Fibroblast of skin of right biceps (primary cell): Measurements from ENCODE around the gene SNX5.

Source experiments
- DNase-seq: peaks from one replicate; pipeline ENCODE4 v3.0.0-alpha.2; 2013

Gene SNX5

DNA sequence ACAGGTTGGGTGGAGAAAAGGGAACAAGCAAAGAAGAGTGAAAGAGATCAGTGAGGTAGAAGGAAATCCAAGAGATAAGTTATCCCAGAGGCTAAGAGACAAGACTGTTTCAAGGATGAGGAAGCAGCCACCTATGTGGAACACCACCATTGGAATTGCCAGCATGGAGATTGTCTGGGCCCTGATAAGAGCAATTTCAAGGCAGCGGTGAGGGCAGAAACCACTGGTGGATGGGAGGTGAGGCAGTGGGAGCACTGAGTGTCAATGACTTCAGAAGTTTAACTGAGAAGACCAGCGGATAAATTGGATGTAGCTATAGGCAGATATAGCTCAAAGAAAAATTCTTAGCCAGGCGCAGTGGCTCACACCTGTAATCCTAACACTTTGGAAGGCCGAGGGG lies 56.7 kb downstream of the SNX5 start:
- DNase-seq = no peak

DNA sequence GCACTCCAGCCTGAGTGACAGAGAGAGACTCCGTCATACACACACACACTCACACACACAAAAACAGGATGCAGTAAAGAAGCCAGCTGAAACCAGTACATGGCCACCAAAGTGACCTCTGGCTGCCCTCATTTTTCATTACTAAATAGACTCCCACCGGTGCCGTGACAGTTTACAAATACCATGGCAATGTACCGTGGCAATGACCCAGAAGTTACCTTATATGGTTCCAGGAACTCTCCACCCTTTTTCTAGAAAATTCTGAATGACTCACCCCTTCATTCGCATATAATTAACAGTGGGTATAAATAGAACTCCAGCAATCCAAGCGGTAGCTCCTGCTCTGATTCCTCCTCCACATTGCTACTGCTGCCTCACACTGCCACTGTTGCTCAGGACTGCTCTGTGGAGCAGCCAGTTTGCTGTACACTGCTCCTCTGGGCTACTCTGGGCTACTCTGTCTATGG lies 57.7 kb downstream of the SNX5 start:
- DNase-seq = peak; percentile 91

DNA sequence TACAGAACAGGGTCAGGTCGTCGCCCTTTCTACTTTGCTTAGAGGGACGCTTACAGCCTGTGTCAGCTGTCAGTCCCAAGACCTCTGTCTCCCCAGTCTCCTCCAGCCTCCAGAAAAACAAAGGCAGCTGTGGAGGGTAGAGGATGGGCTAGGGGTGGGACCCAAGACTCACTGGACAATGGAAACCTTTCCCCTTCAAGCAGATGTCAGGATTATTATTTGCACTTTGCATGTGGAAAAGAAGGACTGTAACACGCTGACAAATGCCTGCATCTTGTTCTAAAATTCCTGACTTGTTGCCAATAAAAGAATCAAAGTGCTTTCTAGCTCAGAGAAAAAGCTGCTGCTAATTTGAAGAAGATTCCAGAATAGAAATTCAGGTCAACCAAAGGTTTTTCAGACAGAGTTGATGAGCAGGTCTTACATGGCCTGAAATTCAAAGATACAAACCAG lies 58.7 kb downstream of the SNX5 start:
- peak; percentile 67 for DNase-seq

DNA sequence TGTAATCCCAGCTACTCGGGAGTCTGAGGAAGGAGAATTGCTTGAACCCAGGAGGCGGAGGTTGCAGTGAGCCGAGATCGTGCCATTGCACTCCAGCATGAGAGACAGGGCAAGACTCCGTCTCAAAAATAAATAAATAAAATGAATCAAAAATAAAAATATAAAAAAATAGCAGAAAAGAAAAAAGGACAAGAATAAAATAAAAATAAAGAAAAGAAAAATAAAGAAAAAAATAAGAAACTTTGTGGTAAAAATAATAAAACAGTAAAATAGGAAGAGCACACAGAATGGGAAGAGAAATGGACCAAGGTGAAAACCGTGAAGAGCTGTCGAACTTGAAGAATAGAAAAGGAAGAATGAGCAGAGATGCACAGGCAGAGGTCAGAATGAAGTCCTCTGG lies 63.0 kb downstream of the SNX5 start:
- no peak for DNase-seq

DNA sequence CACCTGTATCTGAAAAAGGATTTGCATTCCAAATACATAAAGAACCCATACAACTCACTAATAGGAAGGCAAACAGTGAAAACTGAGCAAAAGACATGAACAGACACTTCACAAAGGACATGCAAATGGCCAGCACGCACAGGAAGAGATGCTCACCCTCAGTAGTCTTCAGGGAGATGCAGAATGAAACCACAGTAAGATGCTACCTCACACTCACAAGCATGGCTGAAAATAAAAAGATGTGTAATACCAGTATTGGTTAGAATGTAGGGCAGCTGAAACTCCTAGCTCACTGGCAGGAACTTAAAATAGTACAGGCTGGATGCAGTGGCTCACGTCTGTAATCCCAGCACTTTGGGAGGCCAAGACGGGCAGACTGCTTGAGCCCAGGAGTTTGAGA lies 64.6 kb downstream of the SNX5 start:
- DNase-seq = no peak

DNA sequence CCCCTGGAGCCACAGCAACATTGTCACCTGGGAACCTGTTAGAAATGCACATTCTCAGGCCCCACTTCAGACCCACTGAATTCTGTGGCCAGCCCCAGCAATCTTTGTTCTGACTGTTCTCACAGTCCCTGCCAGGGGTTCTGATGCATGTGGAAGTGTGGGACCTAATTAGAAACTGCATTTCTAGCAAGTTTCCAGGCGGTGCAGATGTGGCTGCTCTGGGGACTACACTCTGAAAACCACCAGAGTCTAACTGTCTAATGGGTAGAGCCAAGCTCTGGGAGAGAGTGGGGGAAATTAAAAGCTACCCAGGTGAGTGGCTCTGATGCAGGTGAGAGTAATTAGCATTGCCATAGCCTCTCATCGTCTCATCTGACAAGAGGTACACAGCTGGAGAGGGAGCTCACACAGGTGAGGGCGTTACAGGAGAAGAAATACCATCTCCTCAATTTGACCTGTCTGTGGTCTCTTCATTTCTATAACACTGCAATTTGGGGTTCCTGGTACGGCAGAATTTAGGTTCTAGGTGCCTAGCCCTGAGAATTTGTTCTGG lies 66.0 kb downstream of the SNX5 start:
- no peak for DNase-seq

DNA sequence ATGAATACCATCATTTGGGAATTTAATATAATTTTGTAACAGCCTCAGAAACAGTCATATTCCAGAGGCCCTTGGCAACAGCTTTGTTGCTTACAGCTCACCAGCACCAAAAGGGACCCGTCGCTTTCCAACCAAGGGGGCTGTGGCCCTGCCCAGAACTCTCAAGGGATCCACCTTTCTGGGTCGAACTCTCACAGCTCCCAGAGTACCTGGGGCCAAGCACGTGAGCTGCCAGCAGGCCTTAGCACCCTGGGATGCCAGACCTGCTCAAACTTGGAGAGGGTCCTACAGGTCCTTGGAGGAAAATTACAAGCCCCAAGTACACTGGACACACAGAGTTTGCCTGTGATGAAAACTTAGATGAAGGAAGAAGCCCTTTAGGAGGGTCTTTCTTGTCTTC lies 66.6 kb downstream of the SNX5 start:
- no peak for DNase-seq

DNA sequence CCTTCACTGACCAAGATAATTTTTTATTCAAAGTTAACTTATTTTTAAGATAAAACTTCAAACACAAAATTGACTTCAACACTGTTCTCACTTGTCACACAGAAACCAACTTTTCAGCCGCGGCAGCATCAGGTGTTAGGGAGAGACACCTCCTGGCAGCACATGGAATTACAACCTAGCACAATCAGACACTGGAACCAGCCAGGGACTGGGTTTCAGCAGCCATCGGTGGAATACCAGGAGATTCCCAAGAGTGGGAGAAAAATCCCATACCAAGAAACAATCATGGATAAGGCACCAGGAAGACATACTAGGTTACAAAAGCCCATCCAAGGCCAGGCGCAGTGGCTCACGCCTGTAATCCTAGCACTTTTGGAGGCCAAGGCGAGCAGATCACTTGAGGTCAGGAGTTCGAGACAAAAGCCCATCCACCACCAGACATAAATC lies 70.0 kb downstream of the SNX5 start:
- peak; percentile 65 for DNase-seq

DNA sequence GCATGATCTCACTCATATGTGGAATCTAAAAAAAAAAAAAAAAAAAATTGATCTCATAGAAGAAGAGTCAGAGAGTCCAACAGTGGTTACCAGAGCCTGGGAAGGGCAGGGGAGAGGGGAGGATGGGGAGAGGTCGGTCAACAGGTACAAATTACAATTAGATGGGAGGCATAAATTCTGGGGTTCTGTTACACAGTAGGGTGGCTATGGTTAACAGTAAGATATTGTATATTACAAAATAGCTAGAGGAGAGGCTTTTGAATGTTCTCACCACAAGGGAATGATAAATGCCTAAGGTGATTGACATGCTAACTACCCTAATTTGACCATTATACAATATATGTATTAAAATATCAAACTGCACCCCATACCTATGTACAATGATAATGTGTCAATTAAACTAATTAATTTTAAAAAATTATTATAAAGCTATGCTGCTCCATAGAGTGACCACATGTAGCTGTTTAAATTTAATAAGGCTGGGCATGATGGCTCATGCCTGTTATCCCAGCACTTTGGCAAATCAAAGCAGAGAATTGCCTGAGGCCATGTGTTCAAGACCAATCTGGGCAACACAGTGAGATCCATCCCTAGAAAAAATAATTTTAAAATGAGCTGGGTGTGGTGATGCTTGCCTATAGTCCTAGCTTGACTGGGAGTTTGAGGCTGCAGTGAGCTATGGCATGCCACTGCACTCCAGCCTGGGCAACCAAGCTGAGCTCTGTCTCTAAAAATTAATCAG lies 70.9 kb downstream of the SNX5 start:
- DNase-seq = no peak

DNA sequence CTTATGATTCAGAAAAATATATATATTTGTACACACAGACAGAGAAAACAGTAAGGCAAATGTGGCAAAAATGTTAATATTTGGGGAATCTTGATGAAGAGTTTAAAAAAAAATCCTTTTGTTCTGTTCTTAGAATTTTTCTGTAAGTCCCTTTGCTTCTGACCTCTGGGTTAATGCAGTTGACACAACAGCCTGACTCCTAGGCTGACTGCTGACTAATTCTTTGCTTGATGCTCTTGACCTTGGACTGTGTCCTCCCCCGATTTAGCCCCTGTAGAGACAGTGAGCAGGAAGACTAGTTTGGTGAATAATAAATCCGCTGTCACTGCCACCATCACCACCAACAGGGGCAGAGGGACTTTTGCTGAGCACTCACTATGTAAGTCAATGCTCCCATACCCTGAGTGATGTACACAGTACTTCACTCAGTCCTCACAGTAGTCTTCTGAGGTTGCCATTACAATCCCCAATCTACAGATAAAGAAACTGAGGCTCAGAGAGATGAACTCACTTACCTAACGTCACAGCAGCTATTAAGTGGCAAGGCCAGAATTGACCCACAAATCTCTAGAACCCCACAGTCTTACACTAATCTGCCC lies 71.7 kb downstream of the SNX5 start:
- no peak for DNase-seq

DNA sequence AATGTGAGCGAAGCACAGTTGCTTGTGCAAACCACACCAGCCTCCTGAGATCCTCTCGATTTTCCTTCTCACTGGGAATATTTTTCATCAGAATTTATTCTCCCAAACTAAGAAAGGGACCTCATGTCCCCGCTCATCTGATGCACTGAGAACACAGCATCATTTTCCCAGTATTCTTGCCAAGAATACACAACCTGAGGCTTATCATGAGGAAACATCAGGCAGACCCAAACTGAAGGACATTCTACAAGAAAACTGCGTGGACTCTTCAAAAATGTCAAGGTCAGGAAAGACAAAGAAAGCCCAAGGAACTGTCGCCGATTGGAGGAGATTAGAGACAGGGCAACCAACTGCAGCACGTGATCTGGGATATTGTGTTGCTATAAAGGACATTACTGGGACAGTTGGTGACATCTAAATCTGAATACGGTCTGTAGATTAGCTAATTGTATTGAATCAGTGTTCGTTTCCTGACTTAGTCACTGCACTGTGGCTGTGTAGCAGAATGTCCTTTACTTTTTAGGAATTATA lies 72.3 kb downstream of the SNX5 start:
- DNase-seq = no peak

DNA sequence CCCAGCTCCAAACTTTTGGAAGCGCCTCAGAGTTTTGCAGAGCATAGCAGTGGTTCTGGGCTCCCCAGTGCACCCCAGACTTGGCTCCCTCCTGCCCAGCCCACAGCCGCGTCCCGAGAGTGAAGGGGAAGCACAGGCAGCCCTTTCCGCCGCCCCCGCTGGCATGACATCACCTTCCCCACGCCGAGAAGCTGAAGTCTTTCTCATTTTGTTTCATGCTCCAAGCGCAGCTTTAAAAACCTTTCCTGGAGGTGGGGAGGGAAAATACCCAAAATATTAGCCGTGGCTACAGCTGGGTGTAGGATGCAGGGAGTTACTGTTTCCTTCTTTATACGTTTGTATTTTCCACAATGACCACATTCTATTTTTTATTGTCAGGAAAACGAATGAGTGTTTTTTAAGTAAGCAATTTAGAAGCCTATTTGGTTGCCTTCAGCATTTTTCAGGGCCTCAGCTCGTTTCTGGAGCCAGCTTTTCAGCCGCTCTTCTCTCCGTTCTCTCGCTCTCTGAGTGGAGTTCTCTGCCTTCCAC lies 72.9 kb downstream of the SNX5 start:
- peak; percentile 61 for DNase-seq

DNA sequence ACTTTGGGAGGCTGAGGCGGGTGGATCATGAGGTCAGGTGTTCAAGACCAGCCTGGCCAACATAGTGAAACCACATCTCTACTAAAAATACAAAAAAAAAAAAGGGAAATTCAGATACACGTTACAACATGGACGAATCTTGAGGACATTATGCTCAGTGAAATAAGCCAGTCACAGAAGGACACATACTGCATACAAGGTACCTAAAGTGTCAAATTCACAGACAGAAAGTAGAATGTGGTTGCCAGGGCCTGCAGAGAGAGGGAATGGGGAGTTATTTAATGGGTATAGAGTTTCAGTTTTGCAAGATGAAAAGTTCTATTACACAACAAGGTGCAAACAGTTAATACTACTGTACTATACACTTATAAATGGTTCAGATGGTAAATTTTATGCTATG lies 75.1 kb downstream of the SNX5 start:
- DNase-seq = no peak

DNA sequence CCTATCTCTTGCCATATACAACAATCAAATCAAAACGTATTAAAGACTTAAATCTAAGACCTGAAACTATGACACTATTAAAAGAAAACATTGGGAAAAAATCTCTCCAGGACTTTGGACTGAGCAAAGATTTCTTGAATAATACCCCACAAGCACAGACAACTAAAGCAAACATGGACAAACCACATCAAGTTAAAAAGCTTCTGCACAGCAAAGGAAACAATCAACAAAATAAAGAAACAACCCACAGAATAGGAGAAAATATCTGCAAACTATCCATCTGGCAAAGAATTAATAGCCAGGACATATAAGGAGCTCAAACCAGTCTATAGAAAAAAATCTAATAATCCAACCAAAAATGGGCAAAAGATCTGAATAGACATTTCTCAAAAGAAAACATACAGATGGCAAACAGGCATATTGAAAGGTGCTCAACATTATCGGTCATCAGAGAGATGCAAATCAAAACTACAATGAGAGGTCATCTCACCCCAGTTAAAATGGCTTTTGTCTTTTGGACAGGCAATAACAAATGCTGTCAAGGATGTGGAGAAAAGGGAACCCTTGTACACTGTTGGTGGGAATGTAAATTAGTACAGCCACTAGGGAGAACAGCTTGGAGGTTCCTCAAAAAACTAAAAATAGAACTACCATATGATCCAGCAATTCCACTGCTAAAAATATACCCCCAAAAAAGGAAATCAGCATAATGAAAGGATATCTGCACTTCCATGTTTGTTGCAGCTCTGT lies 76.2 kb downstream of the SNX5 start:
- DNase-seq = no peak
